HepG2 (cell line): ENCODE results near the gene C1R. TPM values are rescaled to one million over a fixed set of nuclear protein-coding genes. Genes with fewer than 3 reads are reported as not detected.

ENCODE experiments used
- ATAC-seq: fragments of 200-7000 bp; cut with Tn5 transposase; 3 replicates; pipeline ENCODE4 v1.9.1; 2020; ENCODE audit warnings: mild to moderate bottlenecking, moderate library complexity
- BruUV-seq: library from RNA; stranded (reverse); fragments of 400-500 nt; replicated peaks from 2 replicates; lab custom pipeline; 2021; lab: Mats Ljungman, UMichigan
- CTCF ChIA-PET: fragments of 300-600 bp; formaldehyde crosslinking; extraction: SDS; loops from one replicate; lab custom pipeline; 2021; ENCODE audit warnings: low total read pairs, inconsistent platforms, low intra/inter-chr PET ratio; lab: Yijun Ruan, JAX
- POLR2A ChIA-PET: fragments of 350-600 bp; sonication (Branson Sonifier 250); formaldehyde crosslinking; loops from one replicate; lab custom pipeline; 2020; ENCODE audit warnings: antibody characterized with exemption, inconsistent platforms; lab: Yijun Ruan, JAX
- DNase-seq: peaks from one replicate; pipeline ENCODE4 v3.0.0-alpha.2; 2015; ENCODE audit warnings: low spot score
- FAIRE-seq: peaks from 3 replicates; lab custom pipeline; 2011; peaks lifted over from hg19 to GRCh38; lab: Jason Lieb, UNC
- H2AFZ ChIP-seq: one replicate; pipeline ENCODE4 v1.6.1; 2011; ENCODE audit warnings: low read length, inconsistent platforms
- H3K27ac ChIP-seq: fragments of 300-600 bp; 3 replicates; pipeline ENCODE4 v1.8.0; 2011; ENCODE audit warnings: mixed run types, mild to moderate bottlenecking, mixed read lengths, low read length, inconsistent platforms; ENCODE audit not compliant: insufficient read depth; ENCODE audit errors: extremely low read length
- H3K27me3 ChIP-seq, 2 experiments: fragments of 200-600 bp in 1 of 2; 2 replicates in 1 of 2; 3 replicates in 1 of 2; pipeline versions ENCODE4 v1.6.0 to v1.8.0; 2011; ENCODE audit warnings: low read length in 2 of 2, mild to moderate bottlenecking in 2 of 2, moderate library complexity in 2 of 2, inconsistent platforms in 1 of 2; ENCODE audit not compliant: insufficient read depth in 2 of 2, control insufficient read depth in 1 of 2
- H3K36me3 ChIP-seq, 2 experiments: fragments of 200-600 bp in 1 of 2; replicated peaks in 1 of 2; 2 replicates in 1 of 2; 3 replicates in 1 of 2; pipeline versions ENCODE4 v1.5.1 to v1.8.0; 2011; ENCODE audit warnings: low read length in 2 of 2, inconsistent platforms in 1 of 2; ENCODE audit not compliant: insufficient read depth in 2 of 2, control insufficient read depth in 1 of 2
- H3K4me1 ChIP-seq: 2 replicates; pipeline ENCODE4 v1.5.1; 2012; ENCODE audit warnings: low read length, inconsistent platforms; ENCODE audit not compliant: insufficient read depth
- H3K4me2 ChIP-seq: 2 replicates; pipeline ENCODE4 v1.6.0; 2011; ENCODE audit warnings: low read depth, low read length, inconsistent platforms
- H3K4me3 ChIP-seq, 3 experiments: fragments of 200-600 bp in 1 of 3; sonication (generic), shearing (Covaris generic) in 1 of 3; replicated peaks in 1 of 3; 2 replicates each; pipeline ENCODE4 v1.5.1; 2011 to 2016; ENCODE audit warnings: low read length in 3 of 3, inconsistent platforms in 2 of 3, low read depth in 2 of 3, mild to moderate bottlenecking in 2 of 3, control low read depth in 1 of 3, mixed read lengths in 1 of 3; ENCODE audit not compliant: insufficient read depth in 1 of 3
- H3K79me2 ChIP-seq: one replicate; pipeline ENCODE4 v1.6.1; 2011; ENCODE audit warnings: low read length, inconsistent platforms; ENCODE audit not compliant: insufficient read depth
- H3K9ac ChIP-seq: 2 replicates; pipeline ENCODE4 v1.6.0; 2011; ENCODE audit warnings: mild to moderate bottlenecking, low read depth, low read length, inconsistent platforms; ENCODE audit not compliant: insufficient read depth
- H3K9me3 ChIP-seq: 2 replicates; pipeline ENCODE4 v1.5.1; 2012; ENCODE audit warnings: mild to moderate bottlenecking, low read length
- H4K20me1 ChIP-seq: 2 replicates; pipeline ENCODE4 v1.6.0; 2011; ENCODE audit warnings: inconsistent platforms, mild to moderate bottlenecking, low read length, moderate library complexity; ENCODE audit not compliant: insufficient read depth
- EP300 ChIP-seq, 3 experiments: sonication (generic) in 1 of 3; formaldehyde crosslinking in 1 of 3; IDR thresholded peaks; 2 replicates each; pipeline versions ENCODE4 v1.5.1 to v1.6.1; 2011 to 2020; ENCODE audit warnings: low read depth in 2 of 3, low read length in 2 of 3, borderline replicate concordance in 1 of 3, improper control_type of control experiment in 1 of 3, mild to moderate bottlenecking in 1 of 3, missing genetic modification reagents in 1 of 3, moderate library complexity in 1 of 3
- FOSL2 ChIP-seq: sonication (generic); formaldehyde crosslinking; IDR thresholded peaks from 2 replicates; pipeline ENCODE4 v1.4.0; 2020; ENCODE audit warnings: missing genetic modification reagents
- ISX ChIP-seq: sonication (generic); formaldehyde crosslinking; conservative IDR thresholded peaks from 2 replicates; pipeline ENCODE4 v1.5.0; 2020; ENCODE audit warnings: missing genetic modification reagents
- MIER2 ChIP-seq: IDR thresholded peaks from 2 replicates; pipeline ENCODE4 v1.6.1; 2016; ENCODE audit warnings: missing biosample characterization, missing genetic modification reagents
- RBFOX2 ChIP-seq: fragments of 200-400 bp; formaldehyde crosslinking; IDR thresholded peaks from 2 replicates; pipeline ENCODE4 v1.6.1; 2017; ENCODE audit warnings: low read depth, mild to moderate bottlenecking, low read length
- XRCC5 ChIP-seq: fragments of 200-400 bp; formaldehyde crosslinking; optimal IDR thresholded peaks from 2 replicates; pipeline ENCODE3; 2017; ENCODE audit warnings: mild to moderate bottlenecking, low read length
- ZFYVE20 ChIP-seq: sonication (generic); formaldehyde crosslinking; IDR thresholded peaks from 2 replicates; pipeline ENCODE4 v1.8.0; 2023; ENCODE audit warnings: low read depth, mild to moderate bottlenecking, moderate library complexity, missing genetic modification reagents, borderline replicate concordance
- ZNF329 ChIP-seq: sonication (generic); formaldehyde crosslinking; IDR thresholded peaks from 2 replicates; pipeline ENCODE4 v1.9.0; 2021; ENCODE audit warnings: low read depth, mild to moderate bottlenecking, missing genetic modification reagents
- ZNF350 ChIP-seq: sonication (generic); formaldehyde crosslinking; IDR thresholded peaks from 2 replicates; pipeline ENCODE4 v1.4.0; 2020; ENCODE audit warnings: mild to moderate bottlenecking, low read depth, missing genetic modification reagents, borderline replicate concordance
- ZNF556 ChIP-seq: sonication (generic); formaldehyde crosslinking; IDR thresholded peaks from 2 replicates; pipeline ENCODE4 v1.4.0; 2020; ENCODE audit warnings: mild to moderate bottlenecking, missing genetic modification reagents, borderline replicate concordance
- ZNF709 ChIP-seq: sonication (generic); formaldehyde crosslinking; IDR thresholded peaks from 2 replicates; pipeline ENCODE4 v1.5.0; 2020; ENCODE audit warnings: mild to moderate bottlenecking, missing genetic modification reagents
- WGBS: methylation state at CpG from one replicate; pipeline ENCODE4 v1.1.6; 2017; ENCODE audit warnings: low lambda C conversion rate; 5-methylcytosine and 5-hydroxymethylcytosine counted together
- in situ Hi-C: cut with HindIII; loops from 2 replicates; pipeline ENCODE4 v1.10.0; 2017; ENCODE audit warnings: low pct_unique_long_range_greater_than_20kb; ENCODE audit not compliant: extremely low pct_ligation_motif_present
- intact Hi-C: fragments of 100-400 bp; cut with micrococcal nuclease; formaldehyde crosslinking; loops from one replicate; pipeline ENCODE4 v1.10.0; 2022; ENCODE audit not compliant: unreplicated experiment
- polyA plus RNA-seq, 8 experiments: library from polyadenylated mRNA; depleted of rRNA in 3 of 8; stranded (reverse) in 7 of 8; unstranded in 1 of 8; fragments of >200 nt; fragmentation: Illumina TruSeq in 4 of 8; extraction: Trizol in 4 of 8; gene quantifications; 2 replicates each; pipeline versions ENCODE4 v1.2.1 to v1.2.3, GENCODE V29; 2011 to 2016; ENCODE audit warnings: low read depth in 4 of 8, missing spikeins in 1 of 8, mixed read lengths in 1 of 8; ENCODE audit not compliant: insufficient read depth in 1 of 8
- total RNA-seq, 5 experiments: library from RNA; depleted of rRNA; stranded (reverse); fragments of >200 nt; fragmentation: Illumina TruSeq; extraction: Trizol; gene quantifications; 2 replicates each; pipeline ENCODE4 v1.2.3, GENCODE V29; 2016; ENCODE audit warnings: low read depth in 1 of 5
- TF ChIP-seq, protein P1 (sequence below): fragments of 450-650 bp; IDR thresholded peaks from 2 replicates; pipeline ENCODE4 v1.6.1; 2016
- TF ChIP-seq, protein P2 (sequence below): fragments of 450-650 bp; IDR thresholded peaks from 2 replicates; pipeline ENCODE4 v1.6.1; 2017; ENCODE audit warnings: mild to moderate bottlenecking
- TF ChIP-seq, protein P3 (sequence below): IDR thresholded peaks from 2 replicates; pipeline ENCODE4 v1.6.1; 2016
- TF ChIP-seq, protein P4 (sequence below): sonication (generic); formaldehyde crosslinking; IDR thresholded peaks from 2 replicates; pipeline ENCODE4 v1.5.0; 2020; ENCODE audit warnings: mild to moderate bottlenecking, missing genetic modification reagents

The C1R gene
- total and polyA plus RNA-seq, 2 of the 13 experiments (the other 11 are each of a cell fraction or from before 2014, with no cell fraction given) = 3.5 to 6.5 TPM

DNA sequence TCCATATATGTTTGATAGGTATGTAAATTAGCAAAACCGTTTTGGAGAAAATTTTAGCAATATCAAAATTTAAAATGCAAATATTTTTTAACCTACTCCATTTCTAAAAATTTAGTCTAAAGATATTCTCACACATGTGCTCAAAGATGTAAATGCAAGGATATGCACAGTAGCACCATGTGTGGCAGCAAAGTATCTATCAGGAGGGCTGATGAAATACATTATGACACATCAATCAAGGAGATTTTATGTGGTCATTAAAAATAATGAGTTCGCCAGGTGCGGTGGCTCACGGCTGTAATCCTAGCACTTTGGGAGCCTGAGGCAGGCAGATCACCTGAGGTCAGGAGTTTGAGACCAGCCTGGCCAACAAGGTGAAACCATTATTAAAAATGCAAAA is 8.0 kb upstream of the C1R start (continued):
- TF ChIP-seq FOSL2 (CRISPR knock-in tag) (no peak), MIER2 (no peak), ZNF329 (CRISPR knock-in tag) (no peak), RBFOX2 (no peak), ZNF556 (CRISPR knock-in tag) (no peak)
- TF ChIP-seq, protein P1, sequence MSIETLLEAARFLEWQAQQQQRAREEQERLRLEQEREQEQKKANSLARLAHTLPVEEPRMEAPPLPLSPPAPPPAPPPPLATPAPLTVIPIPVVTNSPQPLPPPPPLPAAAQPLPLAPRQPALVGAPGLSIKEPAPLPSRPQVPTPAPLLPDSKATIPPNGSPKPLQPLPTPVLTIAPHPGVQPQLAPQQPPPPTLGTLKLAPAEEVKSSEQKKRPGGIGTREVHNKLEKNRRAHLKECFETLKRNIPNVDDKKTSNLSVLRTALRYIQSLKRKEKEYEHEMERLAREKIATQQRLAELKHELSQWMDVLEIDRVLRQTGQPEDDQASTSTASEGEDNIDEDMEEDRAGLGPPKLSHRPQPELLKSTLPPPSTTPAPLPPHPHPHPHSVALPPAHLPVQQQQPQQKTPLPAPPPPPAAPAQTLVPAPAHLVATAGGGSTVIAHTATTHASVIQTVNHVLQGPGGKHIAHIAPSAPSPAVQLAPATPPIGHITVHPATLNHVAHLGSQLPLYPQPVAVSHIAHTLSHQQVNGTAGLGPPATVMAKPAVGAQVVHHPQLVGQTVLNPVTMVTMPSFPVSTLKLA = no peak
- TF ChIP-seq, protein P2, sequence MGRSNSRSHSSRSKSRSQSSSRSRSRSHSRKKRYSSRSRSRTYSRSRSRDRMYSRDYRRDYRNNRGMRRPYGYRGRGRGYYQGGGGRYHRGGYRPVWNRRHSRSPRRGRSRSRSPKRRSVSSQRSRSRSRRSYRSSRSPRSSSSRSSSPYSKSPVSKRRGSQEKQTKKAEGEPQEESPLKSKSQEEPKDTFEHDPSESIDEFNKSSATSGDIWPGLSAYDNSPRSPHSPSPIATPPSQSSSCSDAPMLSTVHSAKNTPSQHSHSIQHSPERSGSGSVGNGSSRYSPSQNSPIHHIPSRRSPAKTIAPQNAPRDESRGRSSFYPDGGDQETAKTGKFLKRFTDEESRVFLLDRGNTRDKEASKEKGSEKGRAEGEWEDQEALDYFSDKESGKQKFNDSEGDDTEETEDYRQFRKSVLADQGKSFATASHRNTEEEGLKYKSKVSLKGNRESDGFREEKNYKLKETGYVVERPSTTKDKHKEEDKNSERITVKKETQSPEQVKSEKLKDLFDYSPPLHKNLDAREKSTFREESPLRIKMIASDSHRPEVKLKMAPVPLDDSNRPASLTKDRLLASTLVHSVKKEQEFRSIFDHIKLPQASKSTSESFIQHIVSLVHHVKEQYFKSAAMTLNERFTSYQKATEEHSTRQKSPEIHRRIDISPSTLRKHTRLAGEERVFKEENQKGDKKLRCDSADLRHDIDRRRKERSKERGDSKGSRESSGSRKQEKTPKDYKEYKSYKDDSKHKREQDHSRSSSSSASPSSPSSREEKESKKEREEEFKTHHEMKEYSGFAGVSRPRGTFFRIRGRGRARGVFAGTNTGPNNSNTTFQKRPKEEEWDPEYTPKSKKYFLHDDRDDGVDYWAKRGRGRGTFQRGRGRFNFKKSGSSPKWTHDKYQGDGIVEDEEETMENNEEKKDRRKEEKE = no peak

DNA sequence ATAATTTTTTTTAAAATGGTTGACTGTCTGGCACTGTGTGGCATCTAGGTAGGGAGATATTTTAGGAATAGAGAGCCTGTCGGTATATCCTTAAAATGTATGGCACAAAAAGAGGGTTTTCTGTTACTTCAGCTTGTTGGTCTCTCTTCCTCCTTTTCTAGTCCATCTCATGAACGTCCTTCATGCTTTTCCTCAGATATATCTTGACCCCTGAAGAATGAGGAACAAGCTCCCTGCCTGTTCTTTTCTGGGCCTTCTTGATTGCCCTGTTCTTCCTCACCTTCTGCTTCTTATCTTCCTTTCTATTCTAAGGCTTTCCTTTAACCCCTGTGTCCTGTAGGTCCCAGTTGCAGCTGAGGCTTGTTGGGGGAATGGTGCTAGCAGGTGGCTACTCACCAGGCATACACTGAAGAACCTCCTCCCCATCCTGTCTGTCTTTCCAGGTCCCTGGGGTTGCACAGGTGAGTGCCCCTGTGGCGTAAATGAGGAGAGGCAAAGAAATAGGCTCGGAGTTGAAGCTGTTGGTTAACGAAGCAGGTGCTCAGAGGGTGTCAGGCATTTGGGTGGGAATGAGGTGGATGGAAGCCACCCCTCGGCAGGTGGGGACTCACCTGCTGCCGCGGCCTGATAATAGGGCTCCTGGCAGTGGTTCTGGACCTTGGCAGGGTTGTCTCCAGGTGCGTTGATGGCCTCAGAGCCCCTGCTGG is 7.2 kb upstream of the C1R start:
- ChIA-PET CTCF (no interaction called here), POLR2A (interaction anchor here (1.2 to 1.6 kb wide), 3 partner anchors 8 to 155 kb away, joined by 3 to 8 read pairs (median 5); partner anchors contain the start of genes C12orf57 and RNU7-1)
- ATAC-seq (no peak), DNase-seq (no peak), FAIRE-seq (no peak)
- Histone ChIP-seq H3K27ac (no peak overlapping the region), H3K4me3 (no peak overlapping the region), H2AFZ (no peak overlapping the region), H3K9me3 (no peaks in the 10 kb centered on the region), H3K4me2 (no peak overlapping the region), H3K9ac (no peak overlapping the region), H3K79me2 (no peaks in the 10 kb centered on the region), H3K27me3 (no peaks in the 10 kb centered on the region), H3K36me3 (peaks cover 6 to 13% of the 10 kb centered on the region in 2 experiments; a peak in 4 of 5 replicates), H3K4me1 (peaks cover 15% of the 10 kb centered on the region), H4K20me1 (no peaks in the 10 kb centered on the region; the same call in 1 of the 2 replicates)
- WGBS = 97% methylated on average over 8 of the region's 9 CpGs
- intact Hi-C loops = no loop called here
- no TSS peak for BruUV-seq
- in situ Hi-C loops = no loop called here
- TF ChIP-seq ZFYVE20 (CRISPR knock-in tag) = no peak
- no peak for TF ChIP-seq XRCC5
- TF ChIP-seq, protein P3, sequence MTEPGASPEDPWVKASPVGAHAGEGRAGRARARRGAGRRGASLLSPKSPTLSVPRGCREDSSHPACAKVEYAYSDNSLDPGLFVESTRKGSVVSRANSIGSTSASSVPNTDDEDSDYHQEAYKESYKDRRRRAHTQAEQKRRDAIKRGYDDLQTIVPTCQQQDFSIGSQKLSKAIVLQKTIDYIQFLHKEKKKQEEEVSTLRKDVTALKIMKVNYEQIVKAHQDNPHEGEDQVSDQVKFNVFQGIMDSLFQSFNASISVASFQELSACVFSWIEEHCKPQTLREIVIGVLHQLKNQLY (CRISPR knock-in tag) = no peak
- no peak for TF ChIP-seq EP300 (IDR thresholded peaks at IDR 0.05; ENCODE audit: low read depth in 2 of 2, low read length in 2 of 2)
- TF ChIP-seq EP300 (CRISPR knock-in tag; IDR thresholded peaks at IDR 0.05; ENCODE audit: borderline replicate concordance) = no peak
- no peak for TF ChIP-seq ZNF350
- TF ChIP-seq, protein P4, sequence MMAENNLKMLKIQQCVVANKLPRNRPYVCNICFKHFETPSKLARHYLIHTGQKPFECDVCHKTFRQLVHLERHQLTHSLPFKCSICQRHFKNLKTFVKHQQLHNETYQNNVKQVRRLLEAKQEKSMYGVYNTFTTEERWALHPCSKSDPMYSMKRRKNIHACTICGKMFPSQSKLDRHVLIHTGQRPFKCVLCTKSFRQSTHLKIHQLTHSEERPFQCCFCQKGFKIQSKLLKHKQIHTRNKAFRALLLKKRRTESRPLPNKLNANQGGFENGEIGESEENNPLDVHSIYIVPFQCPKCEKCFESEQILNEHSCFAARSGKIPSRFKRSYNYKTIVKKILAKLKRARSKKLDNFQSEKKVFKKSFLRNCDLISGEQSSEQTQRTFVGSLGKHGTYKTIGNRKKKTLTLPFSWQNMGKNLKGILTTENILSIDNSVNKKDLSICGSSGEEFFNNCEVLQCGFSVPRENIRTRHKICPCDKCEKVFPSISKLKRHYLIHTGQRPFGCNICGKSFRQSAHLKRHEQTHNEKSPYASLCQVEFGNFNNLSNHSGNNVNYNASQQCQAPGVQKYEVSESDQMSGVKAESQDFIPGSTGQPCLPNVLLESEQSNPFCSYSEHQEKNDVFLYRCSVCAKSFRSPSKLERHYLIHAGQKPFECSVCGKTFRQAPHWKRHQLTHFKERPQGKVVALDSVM = no peak
- TF ChIP-seq ISX = no peak
- no peak for TF ChIP-seq ZNF709 (CRISPR knock-in tag)
